Kidney (tissue), 14 donors: ENCODE results near the gene BIN1. TPM values are rescaled to one million over a fixed set of nuclear protein-coding genes. Genes with fewer than 3 reads are reported as not detected.

Experiments
- DNase-seq, 5 donors: peaks; one replicate each; pipeline ENCODE4 v3.0.0-alpha.2; 2013 to 2020
- FAIRE-seq: peaks from 2 replicates; lab custom pipeline; 2012; peaks lifted over from hg19 to GRCh38; lab: Jason Lieb, UNC
- H3K27ac ChIP-seq, 2 donors: one replicate each; pipeline ENCODE4 v1.7.0; 2013; ENCODE audit warnings: low read depth in 2 of 2, low read length in 2 of 2, inconsistent platforms in 1 of 2
- H3K27me3 ChIP-seq: one replicate; pipeline ENCODE4 v1.7.1; 2013; ENCODE audit warnings: low read length, inconsistent platforms; ENCODE audit not compliant: control insufficient read depth, insufficient read depth
- H3K36me3 ChIP-seq, 3 donors: one replicate each; pipeline versions ENCODE4 v1.7.0 to v1.7.1; 2013; ENCODE audit warnings: low read length in 3 of 3, control low read depth in 1 of 3, inconsistent platforms in 1 of 3; ENCODE audit not compliant: insufficient read depth in 3 of 3, control insufficient read depth in 2 of 3
- H3K4me1 ChIP-seq, 3 donors: one replicate each; pipeline versions ENCODE4 v1.7.0 to v1.7.1; 2013; ENCODE audit warnings: low read length in 3 of 3, inconsistent platforms in 1 of 3, low read depth in 1 of 3; ENCODE audit not compliant: control insufficient read depth in 2 of 3, insufficient read depth in 2 of 3
- H3K4me3 ChIP-seq, 3 donors: one replicate each; pipeline versions ENCODE4 v1.7.0 to v1.8.1; 2013; ENCODE audit warnings: low read length in 3 of 3, control low read depth in 1 of 3, inconsistent platforms in 1 of 3
- H3K9ac ChIP-seq, 3 donors: one replicate each; pipeline versions ENCODE4 v1.7.0 to v1.7.1; 2013; ENCODE audit warnings: low read length in 3 of 3, control low read depth in 1 of 3, inconsistent platforms in 1 of 3
- H3K9me3 ChIP-seq, 3 donors: one replicate each; pipeline versions ENCODE4 v1.7.0 to v1.7.1; 2013; ENCODE audit warnings: low read length in 3 of 3, control low read depth in 1 of 3, inconsistent platforms in 1 of 3; ENCODE audit not compliant: control insufficient read depth in 2 of 3, insufficient read depth in 1 of 3
- CTCF ChIP-seq: IDR thresholded peaks from 3 replicates; pipeline ENCODE4 v1.5.1; 2012; ENCODE audit warnings: mild to moderate bottlenecking, moderate library complexity, borderline replicate concordance; ENCODE audit not compliant: insufficient read depth; ENCODE audit errors: extremely low read depth
- intact Hi-C: fragments of 100-400 bp; cut with DNase I; formaldehyde crosslinking; loops from one replicate; pipeline ENCODE4 v1.11.1; 2022
- polyA plus RNA-seq: library from polyadenylated mRNA; stranded (reverse); fragments of 350-450 nt; fragmentation: Illumina TruSeq; extraction: RNeasy Lipid Tissue Mini Kit (QIAGEN cat#74804); gene quantifications from one replicate; pipeline ENCODE4 v1.2.3, GENCODE V29; 2014; ENCODE audit warnings: low read depth, low replicate concordance; ENCODE audit not compliant: insufficient read depth
- total RNA-seq: library from RNA; stranded (reverse); fragmentation: NEBNext Ultra II Directional; extraction: Animal tissue kit (Norgen Biotek cat#: 25700); gene quantifications from one replicate; pipeline ENCODE4 v1.2.1, GENCODE V29; 2021
- donor health status: control.
- donor health status: control.
- donor health status: control.
- donor health status: control.
- donor health status: control.
- donor health status: DM: yes; HTN: yes; CAD: no.
- donor health status: Normal renal cell carcinoma (clear cell type).

BIN1 gene
- total and polyA plus RNA-seq, 2 donors from 2014 or later, result 121 to 167 TPM

- H3K27ac ChIP-seq, result peak overlapping the region; percentile 9 to 83
- H3K36me3 ChIP-seq, result no peaks in the 10 kb centered on the region
- DNase-seq (peak in 2 of 5 donors; percentile 51 to 78), FAIRE-seq (no peak)
- H3K4me3 ChIP-seq, result peak overlapping the region; percentile 68 to 70 (median 70)
- H3K9me3 ChIP-seq, result no peaks in the 10 kb centered on the region
- TF ChIP-seq CTCF, result no peak
- H3K9ac ChIP-seq, result peak overlapping the region in 1 of 3 donors; percentile 74
- intact Hi-C loops, result no loop called here
- peaks cover 0 to 19% (median 14%) of the 10 kb centered on the region in 3 donors for H3K4me1 ChIP-seq
- H3K27me3 ChIP-seq, result no peaks in the 10 kb centered on the region
These were observed 1.2 kb upstream of the BIN1 start for GRCh38 chr2:127108090-127108523.

- H3K4me1 ChIP-seq, result peaks cover 0 to 21% (median 14%) of the 10 kb centered on the region in 3 donors
- DNase-seq (peak in 1 of 5 donors; percentile 59), FAIRE-seq (no peak)
- H3K4me3 ChIP-seq, result peak overlapping the region; percentile 68 to 70 (median 70)
- H3K9ac ChIP-seq, result peak overlapping the region; percentile 24 to 74 (median 46)
- H3K27ac ChIP-seq, result peak overlapping the region; percentile 71 to 83
- H3K36me3 ChIP-seq, result no peaks in the 10 kb centered on the region
- no peaks in the 10 kb centered on the region for H3K9me3 ChIP-seq
- TF ChIP-seq CTCF, result no peak
- H3K27me3 ChIP-seq, result no peaks in the 10 kb centered on the region
- intact Hi-C loops, result no loop called here
These were observed 657 bp upstream of the BIN1 start for GRCh38 chr2:127107622-127107999.

GRCh38 chr2:127106457-127106990, 430 bp downstream of the BIN1 start:
- Histone ChIP-seq H3K9ac (peak overlapping the region; percentile 51 to 86 (median 71)), H3K9me3 (no peaks in the 10 kb centered on the region), H3K36me3 (no peaks in the 10 kb centered on the region), H3K27me3 (no peaks in the 10 kb centered on the region), H3K4me3 (peak overlapping the region; percentile 67 to 84 (median 70)), H3K4me1 (peaks cover 0 to 22% (median 21%) of the 10 kb centered on the region in 3 donors), H3K27ac (peak overlapping the region; percentile 71 to 83)
- intact Hi-C loops, result no loop called here
- DNase-seq, result peak in 3 of 5 donors; percentile 51 to 86 (median 78)
- FAIRE-seq, result no peak
- no peak for TF ChIP-seq CTCF
